Activated CD8-positive, alpha-beta T cell treated with anti-CD3 and anti-CD28 coated beads for 36 hours (primary cell): ENCODE results near the gene NEURL3. TPM values are rescaled to one million over a fixed set of nuclear protein-coding genes. Genes with fewer than 3 reads are reported as not detected.

ENCODE experiments used
- ATAC-seq: fragments of 200-7000 bp; cut with Tn5 transposase; one replicate; pipeline ENCODE4 v1.10.0; 2021; ENCODE audit warnings: mild to moderate bottlenecking, moderate library complexity
- CTCF ChIA-PET: fragments of 350-600 bp; sonication (Branson Sonifier 250); formaldehyde crosslinking; loops from one replicate; lab custom pipeline; 2021; ENCODE audit warnings: antibody characterized with exemption; lab: Charles Lee
- POLR2A ChIA-PET: fragments of 350-600 bp; sonication (Branson Sonifier 250); formaldehyde crosslinking; loops from one replicate; lab custom pipeline; 2021; ENCODE audit warnings: antibody characterized with exemption; lab: Charles Lee
- DNase-seq: peaks from one replicate; pipeline ENCODE4 v3.0.0-alpha.2; 2020
- H3K27ac Mint-ChIP-seq: one replicate; pipeline ENCODE4 v1.8.0; 2021; ENCODE audit warnings: mild to moderate bottlenecking, mixed read lengths
- H3K27me3 Mint-ChIP-seq: one replicate; pipeline ENCODE4 v1.8.0; 2021; ENCODE audit warnings: mixed read lengths
- H3K36me3 Mint-ChIP-seq: one replicate; pipeline ENCODE4 v1.8.0; 2021; ENCODE audit warnings: low read depth, mixed read lengths
- H3K4me1 Mint-ChIP-seq: one replicate; pipeline ENCODE4 v1.8.0; 2021; ENCODE audit warnings: low read depth, mixed read lengths
- H3K4me3 Mint-ChIP-seq: one replicate; pipeline ENCODE4 v1.8.0; 2021; ENCODE audit warnings: mild to moderate bottlenecking, moderate library complexity, mixed read lengths
- H3K9me3 Mint-ChIP-seq: one replicate; pipeline ENCODE4 v1.8.0; 2021; ENCODE audit warnings: mixed read lengths
- intact Hi-C: fragments of 100-400 bp; cut with micrococcal nuclease; formaldehyde crosslinking; loops from one replicate; pipeline ENCODE4 v1.10.0; 2022
- total RNA-seq, 2 experiments: library from RNA; stranded (reverse); gene quantifications; one replicate each; pipeline ENCODE4 v1.2.3, GENCODE V29; 2021
- TF ChIP-seq, protein P1 (sequence below): fragments of 200-600 bp; IDR thresholded peaks from one replicate; pipeline ENCODE4 v1.8.0; 2022; ENCODE audit warnings: antibody characterized with exemption, mild to moderate bottlenecking

NEURL3 gene
- total RNA-seq, 2 experiments from 2014 or later: 0.25 TPM; not detected in 1

DNA sequence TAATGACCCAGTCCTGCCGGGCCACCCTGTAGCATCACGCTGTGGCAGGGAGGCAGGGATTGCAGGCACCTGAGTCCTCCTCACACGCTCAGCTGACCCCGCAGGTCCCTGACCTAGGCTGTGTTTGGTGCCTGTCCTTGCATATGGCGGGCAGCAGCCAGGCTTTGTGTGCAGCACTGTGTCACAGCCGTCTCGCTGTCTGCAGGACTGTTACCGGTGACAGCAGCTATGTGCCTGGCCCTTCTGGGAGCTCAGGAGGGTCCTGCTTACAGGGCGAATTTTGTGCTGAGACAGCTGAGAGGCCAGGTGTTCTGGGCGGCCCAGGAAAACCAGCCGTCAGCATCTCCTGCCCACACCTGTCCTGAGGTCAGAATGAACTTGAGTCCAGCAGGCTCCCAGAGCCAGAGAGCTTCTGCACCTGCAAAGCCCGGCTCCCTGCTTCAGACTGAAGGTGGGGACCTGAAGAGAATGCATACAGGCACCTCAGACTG lies 21.0 kb upstream of the NEURL3 start:
- ChIA-PET POLR2A (interaction anchor here (0.8 to 23.0 kb wide), 7 partner anchors 9 to 205 kb away, joined by 3 to 438 read pairs (median 3); partner anchors contain the start of genes ARID5A and KANSL3), CTCF (interaction anchor here (1.3 to 13.5 kb wide), 6 partner anchors 11 to 118 kb away, joined by 5 to 91 read pairs (median 12); partner anchors contain the start of gene ARID5A)
- intact Hi-C loops: no loop called here
- H3K36me3 Mint-ChIP-seq: no peaks in the 10 kb centered on the region
- no peak overlapping the region for H3K27ac Mint-ChIP-seq
- H3K4me3 Mint-ChIP-seq: no peak overlapping the region
- TF ChIP-seq, protein P1, sequence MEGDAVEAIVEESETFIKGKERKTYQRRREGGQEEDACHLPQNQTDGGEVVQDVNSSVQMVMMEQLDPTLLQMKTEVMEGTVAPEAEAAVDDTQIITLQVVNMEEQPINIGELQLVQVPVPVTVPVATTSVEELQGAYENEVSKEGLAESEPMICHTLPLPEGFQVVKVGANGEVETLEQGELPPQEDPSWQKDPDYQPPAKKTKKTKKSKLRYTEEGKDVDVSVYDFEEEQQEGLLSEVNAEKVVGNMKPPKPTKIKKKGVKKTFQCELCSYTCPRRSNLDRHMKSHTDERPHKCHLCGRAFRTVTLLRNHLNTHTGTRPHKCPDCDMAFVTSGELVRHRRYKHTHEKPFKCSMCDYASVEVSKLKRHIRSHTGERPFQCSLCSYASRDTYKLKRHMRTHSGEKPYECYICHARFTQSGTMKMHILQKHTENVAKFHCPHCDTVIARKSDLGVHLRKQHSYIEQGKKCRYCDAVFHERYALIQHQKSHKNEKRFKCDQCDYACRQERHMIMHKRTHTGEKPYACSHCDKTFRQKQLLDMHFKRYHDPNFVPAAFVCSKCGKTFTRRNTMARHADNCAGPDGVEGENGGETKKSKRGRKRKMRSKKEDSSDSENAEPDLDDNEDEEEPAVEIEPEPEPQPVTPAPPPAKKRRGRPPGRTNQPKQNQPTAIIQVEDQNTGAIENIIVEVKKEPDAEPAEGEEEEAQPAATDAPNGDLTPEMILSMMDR: no peak
- no peaks in the 10 kb centered on the region for H3K27me3 Mint-ChIP-seq
- no peak for DNase-seq
- no peaks in the 10 kb centered on the region for H3K9me3 Mint-ChIP-seq
- peaks cover 64% of the 10 kb centered on the region for H3K4me1 Mint-ChIP-seq
- ATAC-seq: no peak

DNA sequence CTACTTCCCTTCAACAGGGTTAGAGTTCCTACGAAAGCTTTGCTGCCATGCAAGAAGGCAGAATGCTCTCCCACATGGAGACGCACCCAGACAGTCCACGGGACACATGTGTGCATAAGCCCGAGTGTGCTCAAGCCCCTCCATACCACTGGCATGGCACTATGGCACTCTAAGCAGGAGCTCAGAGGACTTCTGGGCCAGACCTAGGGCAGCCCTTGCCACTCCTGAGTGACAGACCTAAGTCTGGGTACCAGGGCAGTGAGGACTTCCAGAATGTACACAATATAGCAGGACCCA lies 20.0 kb upstream of the NEURL3 start:
- TF ChIP-seq, protein P1: no peak
- Mint-ChIP-seq H3K27me3 (no peaks in the 10 kb centered on the region), H3K9me3 (no peaks in the 10 kb centered on the region), H3K27ac (no peak overlapping the region), H3K36me3 (no peaks in the 10 kb centered on the region), H3K4me3 (no peak overlapping the region), H3K4me1 (peaks cover 54% of the 10 kb centered on the region)
- ChIA-PET CTCF (interaction anchor here (1.3 to 13.5 kb wide), 2 partner anchors 15 to 29 kb away, joined by 4 to 91 read pairs; no protein-coding TSS in a partner anchor), POLR2A (interaction anchor here (23.0 kb wide), 1 partner anchor 22 kb away, joined by 438 read pairs; the partner anchor contains the start of gene ARID5A)
- ATAC-seq: no peak
- intact Hi-C loops: no loop called here
- DNase-seq: no peak

DNA sequence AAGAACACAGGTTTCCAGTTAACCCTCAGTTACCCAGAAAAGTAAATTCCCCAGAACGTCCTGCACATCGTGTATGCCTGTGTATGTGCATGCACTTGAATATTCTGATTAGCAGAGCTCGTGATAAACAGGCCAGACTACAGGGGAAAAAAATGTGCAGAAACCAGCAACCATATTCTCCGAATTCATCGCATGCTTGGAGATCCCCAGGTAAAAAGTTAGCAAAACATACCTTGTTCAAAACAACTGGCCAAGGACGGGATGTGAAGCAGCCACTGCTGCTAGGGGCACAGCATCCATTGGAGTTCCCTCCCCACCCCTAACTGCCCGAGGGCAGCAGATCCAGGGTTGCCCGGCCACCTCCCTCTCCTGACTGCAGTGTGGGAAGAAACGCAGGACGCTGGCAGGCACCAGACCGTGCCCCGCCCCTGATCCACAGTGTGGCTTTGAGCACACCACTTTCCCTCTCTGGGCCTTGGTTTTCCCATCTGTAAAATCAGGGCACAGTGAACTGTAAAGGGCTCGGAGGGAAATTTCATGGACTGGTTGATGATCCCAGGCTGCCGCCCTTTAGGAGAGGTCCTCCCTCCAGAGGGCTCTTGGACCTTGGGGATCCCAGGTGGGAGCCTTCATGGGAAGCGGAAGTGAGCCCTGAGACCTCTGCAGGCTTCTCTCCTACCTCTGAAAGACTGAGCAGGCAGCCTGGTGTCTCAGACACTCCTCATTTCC lies 19.5 kb upstream of the NEURL3 start:
- peak; percentile 20 for ATAC-seq
- intact Hi-C loops: no loop called here
- no peak for DNase-seq
- ChIA-PET CTCF (interaction anchor here (1.3 to 13.5 kb wide), 2 partner anchors 15 to 29 kb away, joined by 4 to 91 read pairs; no protein-coding TSS in a partner anchor), POLR2A (interaction anchor here (23.0 kb wide), 1 partner anchor 22 kb away, joined by 438 read pairs; the partner anchor contains the start of gene ARID5A)
- Mint-ChIP-seq H3K4me1 (peaks cover 49% of the 10 kb centered on the region), H3K36me3 (no peaks in the 10 kb centered on the region), H3K27ac (peak overlapping the region; percentile 61), H3K27me3 (no peaks in the 10 kb centered on the region), H3K9me3 (no peaks in the 10 kb centered on the region), H3K4me3 (no peak overlapping the region)
- TF ChIP-seq, protein P1: no peak

DNA sequence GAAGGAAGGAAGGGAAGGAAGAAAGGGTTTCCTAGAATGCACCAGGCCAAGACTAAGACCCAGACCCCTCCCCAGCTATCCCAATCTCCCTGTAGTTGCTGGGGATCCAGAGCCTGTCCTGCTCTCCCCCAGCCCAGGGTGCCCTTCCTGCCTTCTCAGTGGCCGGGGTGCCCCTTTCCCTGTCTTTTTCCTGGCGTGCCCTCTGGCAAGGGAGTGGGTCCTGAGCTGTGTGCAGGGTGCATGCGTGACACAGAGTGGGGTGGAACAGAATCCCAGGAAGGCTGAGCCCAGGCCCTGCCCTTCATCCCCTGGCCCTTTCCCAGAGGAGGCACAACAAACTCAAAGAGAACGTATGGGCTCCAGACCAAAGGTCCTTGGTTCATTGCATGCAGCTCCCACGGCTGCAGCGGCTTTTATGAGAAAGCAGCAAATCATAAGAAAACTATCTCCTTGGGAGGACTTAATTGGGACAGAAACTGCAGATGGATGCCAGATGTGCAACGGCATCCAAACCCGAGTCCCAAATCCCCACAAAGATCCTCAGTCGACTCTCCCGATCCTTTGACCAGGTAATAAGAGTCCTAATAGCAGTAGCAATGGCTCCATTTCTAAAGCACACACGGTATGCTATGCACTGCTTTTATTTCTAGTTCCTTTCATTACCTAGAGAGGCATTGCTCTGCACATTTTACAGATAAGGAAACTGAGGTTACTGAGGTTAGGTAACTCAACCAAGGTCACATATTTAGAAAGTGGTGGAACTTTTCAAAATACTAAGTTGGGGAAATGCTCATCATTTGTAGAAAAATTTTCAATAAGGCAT lies 18.7 kb upstream of the NEURL3 start:
- TF ChIP-seq, protein P1: no peak
- no peak for DNase-seq
- peak overlapping the region; percentile 7 for H3K4me3 Mint-ChIP-seq
- ChIA-PET POLR2A (interaction anchor here (23.0 kb wide), 1 partner anchor 23 kb away, joined by 438 read pairs; the partner anchor contains the start of gene ARID5A), CTCF (interaction anchor here (1.0 to 13.5 kb wide), 3 partner anchors 14 to 30 kb away, joined by 4 to 91 read pairs (median 4); no protein-coding TSS in a partner anchor)
- H3K27ac Mint-ChIP-seq: peak overlapping the region; percentile 61
- H3K4me1 Mint-ChIP-seq: peaks cover 41% of the 10 kb centered on the region
- no peaks in the 10 kb centered on the region for H3K9me3 Mint-ChIP-seq
- intact Hi-C loops: no loop called here
- peak; percentile 1 for ATAC-seq
- no peaks in the 10 kb centered on the region for H3K27me3 Mint-ChIP-seq
- no peaks in the 10 kb centered on the region for H3K36me3 Mint-ChIP-seq
